Cerebellar nuclear complex (tissue), 1 donor: Measurements from ENCODE around the gene PRRG2.

ENCODE experiments used
- DNase-seq, 2 experiments: peaks; one replicate each; lab custom pipeline; 2025; lab: John Stamatoyannopoulos, UW

PRRG2 gene

DNA sequence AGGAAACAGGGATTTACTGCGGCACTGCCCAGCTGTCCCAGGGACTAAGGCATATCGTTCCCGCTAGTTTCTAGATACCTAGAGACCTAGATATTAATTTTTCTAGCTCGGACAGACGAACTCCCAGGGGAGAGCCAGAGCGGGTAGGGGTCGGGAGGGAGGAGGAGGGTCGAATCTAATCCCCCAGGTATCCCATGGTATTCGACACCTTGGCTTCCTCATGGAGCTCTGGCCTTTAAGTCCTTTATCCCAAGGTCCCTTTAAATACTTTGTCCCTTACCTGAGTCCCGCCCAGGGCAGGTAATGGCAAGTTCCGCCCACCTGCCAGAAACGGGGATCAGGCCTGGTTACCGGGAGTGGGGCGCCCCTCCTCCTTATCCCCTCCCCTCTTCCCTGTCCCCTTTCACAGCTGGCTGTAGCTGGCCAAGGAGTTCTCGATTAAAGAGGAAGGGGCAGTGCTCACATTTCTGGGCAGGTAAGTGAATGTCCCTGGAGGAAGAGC lies at the start of gene PRRG2:
PRRG2 (plus strand) TSS at position 310 of the 502 bp plus-strand sequence. CDS start 1,904 bp downstream, outside the sequence.
- no peak for DNase-seq

DNA sequence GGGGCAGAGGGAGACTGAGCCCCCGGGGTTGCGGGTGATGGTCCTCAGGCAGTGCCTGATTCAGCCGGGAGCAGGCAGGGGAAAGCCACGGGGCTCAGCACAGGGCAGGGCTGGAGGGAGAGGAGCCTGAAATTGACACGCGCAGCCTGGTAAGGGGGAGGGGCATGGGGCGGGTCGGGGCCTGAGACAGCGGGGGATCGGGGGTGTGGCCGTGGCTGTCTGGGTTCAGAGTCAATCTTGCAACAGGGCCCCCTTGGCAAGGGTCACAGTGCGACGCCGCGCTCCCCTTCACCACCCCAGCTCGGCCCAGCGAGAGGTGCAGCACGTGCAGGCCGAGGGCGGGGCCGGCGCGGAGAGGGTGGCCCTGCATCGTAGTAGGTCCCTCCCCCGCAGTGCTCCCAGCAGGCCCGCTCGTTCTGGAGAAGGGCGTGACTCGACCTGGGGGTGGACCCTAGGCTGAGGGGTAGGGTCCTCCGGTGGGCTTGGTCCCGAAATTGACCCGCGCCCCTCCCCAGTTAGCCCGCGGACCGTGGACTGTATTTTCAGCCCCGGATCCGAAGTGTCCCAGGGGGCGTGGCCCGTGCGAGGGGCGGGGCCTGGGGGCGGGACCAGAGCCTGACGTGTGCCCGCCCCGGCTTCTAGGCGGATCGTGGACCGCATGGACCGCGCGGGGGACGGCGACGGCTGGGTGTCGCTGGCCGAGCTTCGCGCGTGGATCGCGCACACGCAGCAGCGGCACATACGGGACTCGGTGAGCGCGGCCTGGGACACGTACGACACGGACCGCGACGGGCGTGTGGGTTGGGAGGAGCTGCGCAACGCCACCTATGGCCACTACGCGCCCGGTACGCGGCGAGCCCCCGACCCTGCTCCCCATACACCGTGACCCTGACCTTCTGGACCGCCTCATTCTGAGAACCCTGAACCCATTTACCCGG lies 47.3 kb upstream of the PRRG2 start:
- no peak for DNase-seq

DNA sequence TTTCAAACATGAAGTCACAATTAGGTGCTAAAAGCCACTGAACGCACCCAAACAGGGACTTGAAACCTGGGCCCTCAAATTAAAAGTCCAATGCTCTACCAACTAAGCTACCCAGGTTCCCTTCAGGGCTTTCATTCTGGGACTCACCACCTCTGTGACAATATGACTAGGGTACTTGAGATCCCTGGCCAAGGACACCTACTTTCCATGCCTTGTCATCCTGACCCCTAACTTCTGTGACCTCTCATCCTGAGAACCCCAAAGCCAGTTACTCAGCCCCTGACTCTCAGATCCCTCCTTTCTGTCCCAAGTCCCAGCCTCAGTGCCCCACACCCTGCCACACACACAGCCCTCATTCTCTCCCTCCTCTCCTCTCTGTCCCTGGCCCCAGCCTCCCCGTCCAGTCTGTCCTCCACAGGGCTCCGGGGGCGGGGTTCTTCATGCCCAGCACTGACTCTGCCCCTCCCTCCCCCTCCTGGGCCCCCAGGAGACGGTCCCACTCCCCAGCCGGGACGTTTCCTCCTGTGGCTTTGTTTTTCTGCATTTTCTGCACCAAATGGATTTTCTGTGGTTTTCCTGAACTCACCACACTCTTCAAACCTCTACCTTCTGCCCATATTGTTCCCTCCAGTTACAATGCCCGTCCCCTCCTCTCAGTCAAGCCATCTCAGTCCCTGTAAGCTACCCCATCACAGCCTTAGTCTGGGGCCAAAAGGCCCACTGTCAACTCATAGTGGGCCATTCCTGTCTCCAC lies 46.3 kb upstream of the PRRG2 start:
- no peak for DNase-seq

DNA sequence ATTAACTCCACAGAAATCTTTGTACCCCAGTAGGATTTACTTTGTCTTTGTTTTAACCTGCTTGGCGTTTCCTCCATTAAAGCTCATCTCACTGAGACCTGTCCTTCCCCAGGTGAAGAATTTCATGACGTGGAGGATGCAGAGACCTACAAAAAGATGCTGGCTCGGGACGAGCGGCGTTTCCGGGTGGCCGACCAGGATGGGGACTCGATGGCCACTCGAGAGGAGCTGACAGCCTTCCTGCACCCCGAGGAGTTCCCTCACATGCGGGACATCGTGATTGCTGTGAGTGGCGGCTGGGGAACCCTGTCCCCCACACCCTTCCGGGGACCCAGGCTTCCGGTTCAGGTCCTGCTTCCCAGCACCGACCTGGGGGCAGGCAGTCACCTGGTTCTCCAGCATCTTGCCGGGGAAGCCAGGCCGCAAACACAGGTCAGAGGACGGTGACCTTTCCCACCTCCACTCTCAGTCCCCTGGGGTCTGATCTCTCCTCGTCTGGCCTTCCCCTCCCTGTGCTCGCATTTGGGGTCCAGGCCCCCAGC lies 44.1 kb upstream of the PRRG2 start:
- no peak for DNase-seq

DNA sequence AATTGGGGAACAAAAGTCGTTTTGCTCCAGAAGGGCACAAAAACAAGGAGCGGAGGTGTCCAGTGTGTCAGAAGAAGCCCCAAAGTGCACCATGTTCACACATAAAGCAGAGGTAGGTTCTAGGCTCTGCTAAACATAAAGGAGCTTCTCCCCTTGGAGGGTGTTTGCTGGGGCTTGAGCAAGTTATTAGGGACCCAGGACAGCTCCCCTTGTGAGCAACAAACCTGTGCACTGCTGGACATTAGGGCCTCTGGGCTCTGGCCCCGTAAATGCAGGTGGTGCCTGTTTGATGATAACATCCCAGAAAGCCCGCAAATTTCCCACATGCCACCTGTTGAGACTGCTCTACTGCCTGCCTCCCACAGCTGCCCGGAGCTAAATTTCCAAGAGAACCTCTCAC lies 42.5 kb upstream of the PRRG2 start:
- DNase-seq = no peak

DNA sequence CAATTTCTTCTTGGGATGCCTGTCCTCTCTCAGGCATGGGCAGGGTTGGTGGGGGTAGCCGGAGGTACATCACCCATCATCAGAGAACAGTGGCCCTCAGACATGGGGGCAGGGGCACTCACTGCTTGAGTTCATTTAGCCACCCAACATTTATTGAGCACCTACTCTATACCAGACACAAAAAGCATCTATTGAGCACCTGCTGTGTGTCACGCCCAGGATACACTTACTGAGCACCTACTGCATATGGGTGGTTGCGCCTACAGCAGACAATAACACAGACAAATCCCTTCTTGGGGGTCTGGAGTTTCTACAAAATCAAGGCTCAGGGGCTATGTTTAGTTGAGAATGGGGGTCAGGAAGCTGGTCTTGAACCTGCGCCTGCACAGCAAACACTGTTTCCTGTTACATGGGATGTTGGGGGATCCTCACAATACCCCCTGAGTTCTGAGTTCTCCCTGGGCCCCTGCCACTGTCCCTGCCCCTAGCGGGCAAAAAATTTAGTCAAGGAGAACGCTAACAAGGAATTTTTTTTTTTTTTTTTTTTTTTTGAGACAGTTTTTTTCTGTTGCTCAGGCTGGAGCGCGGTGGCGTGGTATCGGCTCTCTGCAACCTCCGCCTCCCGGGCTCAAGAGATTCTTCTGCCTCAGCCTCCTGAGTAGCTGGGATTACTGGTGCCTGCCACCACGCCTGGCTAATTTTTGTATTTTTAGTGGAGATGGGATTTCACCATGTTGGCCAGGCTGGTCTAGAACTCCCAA lies 41.7 kb upstream of the PRRG2 start:
- DNase-seq = no peak

DNA sequence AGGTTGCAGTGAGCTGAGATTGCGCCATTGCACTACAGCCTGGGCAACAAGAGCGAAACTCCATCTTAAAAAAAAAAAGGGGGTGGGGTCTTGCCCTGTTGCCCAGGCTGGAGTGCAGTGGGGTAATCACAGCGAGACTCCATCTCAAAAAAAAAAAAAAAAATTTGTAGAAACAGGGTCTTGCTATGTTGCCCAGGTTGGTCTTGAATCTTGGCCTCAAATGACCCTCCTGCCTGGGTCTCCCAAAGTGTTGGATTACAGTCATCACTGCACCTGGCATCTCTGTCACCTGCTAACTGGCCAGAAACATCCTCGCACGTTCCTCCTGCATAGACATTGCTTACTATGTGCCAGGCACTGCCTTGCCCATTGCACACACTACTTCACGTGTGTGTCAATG lies 39.2 kb upstream of the PRRG2 start:
- DNase-seq = no peak

DNA sequence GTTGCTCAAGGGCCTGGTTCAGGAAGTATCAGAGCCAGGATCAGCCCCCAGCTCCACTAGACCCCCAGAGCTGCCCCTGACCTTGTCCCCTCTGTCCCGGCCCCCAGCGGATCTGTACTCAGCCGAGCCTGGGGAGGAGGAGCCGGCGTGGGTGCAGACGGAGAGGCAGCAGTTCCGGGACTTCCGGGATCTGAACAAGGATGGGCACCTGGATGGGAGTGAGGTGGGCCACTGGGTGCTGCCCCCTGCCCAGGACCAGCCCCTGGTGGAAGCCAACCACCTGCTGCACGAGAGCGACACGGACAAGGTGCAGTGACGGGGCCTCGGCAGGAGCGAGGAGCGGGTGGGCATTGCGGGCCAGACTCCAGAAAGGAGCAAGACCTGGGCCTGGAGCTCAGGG lies 38.7 kb upstream of the PRRG2 start:
- no peak for DNase-seq

DNA sequence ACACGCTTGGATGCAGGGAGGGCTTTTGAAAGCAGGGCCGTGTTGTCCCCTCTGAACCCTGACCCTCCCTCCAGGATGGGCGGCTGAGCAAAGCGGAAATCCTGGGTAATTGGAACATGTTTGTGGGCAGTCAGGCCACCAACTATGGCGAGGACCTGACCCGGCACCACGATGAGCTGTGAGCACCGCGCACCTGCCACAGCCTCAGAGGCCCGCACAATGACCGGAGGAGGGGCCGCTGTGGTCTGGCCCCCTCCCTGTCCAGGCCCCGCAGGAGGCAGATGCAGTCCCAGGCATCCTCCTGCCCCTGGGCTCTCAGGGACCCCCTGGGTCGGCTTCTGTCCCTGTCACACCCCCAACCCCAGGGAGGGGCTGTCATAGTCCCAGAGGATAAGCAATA lies 38.1 kb upstream of the PRRG2 start:
- no peak for DNase-seq

DNA sequence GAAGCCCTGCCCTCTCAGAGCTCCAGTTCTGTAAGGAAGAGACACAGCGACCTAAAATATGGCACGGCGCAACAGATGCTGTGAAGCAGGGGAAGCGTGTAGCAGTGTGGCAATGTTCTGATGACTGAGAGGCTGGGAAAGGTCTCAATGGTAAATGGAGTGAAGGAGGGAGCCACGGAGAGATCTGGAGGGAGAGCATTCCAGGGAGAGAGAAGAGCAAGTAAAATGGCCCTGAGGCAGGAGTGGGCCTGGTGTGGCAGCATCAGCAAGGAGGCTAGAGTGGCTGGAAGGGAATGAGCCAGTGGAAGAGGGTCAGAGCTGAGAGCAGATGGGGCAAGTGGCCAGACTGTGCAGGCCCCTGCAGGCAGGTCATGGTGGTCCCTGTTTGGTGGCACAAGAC lies 37.0 kb upstream of the PRRG2 start:
- DNase-seq = no peak

DNA sequence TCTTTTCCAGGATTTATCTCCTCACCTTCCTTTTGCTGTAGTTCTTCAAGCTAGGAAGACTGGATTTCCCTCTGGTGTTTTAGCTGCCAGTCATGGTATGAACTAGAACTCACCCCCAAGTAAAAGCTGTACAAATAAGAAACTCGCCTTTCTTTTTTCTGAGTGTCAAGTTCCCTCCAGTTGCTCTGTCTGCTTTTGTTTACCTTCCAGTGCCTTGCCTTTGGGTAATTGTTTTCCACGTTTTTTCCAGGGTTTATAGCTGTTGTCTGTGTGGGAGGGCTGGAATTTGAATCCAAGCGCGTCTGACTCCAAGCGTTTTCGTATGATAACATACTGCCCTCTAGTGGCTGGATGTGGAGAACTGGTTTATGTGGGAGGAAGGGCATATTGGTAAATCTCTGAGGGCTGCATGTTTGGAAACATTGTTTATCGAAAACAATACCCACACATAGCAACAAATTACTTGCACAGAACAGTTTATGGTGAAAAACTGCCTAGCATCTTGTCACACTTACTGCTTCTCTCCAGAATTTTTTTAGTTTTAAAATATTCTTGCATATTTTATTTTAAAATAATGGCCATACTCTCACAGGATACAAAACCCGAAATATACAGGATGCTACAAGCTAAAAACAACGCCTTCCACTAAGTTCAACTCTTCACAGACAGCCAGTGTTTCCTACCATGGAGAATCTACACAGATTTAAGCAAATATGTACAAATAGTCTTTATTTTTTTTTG lies 34.1 kb upstream of the PRRG2 start:
- DNase-seq = peak in 1 of 2 experiments; percentile 68

DNA sequence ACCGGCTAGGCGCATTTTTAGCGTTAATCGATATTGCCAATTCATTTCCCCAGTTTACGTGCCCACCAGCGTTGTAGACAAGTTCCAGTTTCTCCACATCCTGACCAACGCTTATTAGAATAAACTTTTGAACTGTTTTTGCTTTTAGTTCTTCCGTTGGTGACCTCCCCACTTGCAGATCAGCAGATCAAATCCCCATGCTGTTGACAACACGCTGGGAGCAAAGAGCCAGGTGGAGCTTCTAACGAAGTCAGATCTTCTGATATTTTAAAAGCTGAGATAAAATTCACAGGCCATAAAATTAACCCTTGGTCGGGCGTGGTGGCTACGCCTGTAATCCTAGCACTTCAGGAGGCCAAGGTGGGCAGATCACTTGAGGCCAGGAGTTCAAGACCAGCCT lies 32.1 kb upstream of the PRRG2 start:
- DNase-seq = no peak

DNA sequence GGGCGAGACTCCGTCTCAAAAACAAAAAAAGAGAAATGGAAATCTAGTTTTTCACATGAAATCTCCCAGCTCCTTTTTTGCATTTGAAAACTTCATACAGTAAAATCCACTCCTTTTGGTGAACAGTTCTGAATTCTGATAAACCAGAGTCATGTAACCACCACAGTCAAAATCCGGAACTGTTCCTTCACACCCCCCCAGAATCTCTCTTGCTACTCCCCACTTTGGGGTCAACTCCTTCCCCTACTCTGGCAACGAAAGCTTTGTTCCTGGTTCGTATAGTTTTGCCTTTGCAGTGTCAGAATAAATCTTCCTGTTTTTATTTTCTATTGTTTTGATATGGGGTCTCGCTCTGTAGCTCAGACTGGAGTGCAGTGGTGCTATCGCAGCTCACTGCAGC lies 29.6 kb upstream of the PRRG2 start:
- DNase-seq = no peak

DNA sequence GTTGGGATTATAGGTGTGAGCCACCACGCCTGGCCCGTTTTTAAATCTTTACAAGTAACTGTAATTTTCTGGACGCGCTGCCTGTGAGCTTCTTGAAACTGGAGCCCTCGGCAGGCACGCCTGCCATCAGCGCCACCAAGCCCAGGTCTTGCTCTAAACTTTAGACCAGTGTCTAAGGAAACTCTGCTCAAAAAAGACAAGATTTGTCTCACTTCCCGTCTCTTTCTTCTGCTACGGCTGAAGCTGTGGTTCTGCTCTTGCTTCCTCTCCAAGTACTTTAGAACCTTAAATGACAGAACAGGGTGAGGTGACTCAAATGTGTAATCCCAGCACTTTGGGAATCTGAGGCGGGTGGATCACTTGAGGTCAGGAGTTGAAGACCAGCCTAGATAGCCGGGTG lies 28.4 kb upstream of the PRRG2 start:
- no peak for DNase-seq

DNA sequence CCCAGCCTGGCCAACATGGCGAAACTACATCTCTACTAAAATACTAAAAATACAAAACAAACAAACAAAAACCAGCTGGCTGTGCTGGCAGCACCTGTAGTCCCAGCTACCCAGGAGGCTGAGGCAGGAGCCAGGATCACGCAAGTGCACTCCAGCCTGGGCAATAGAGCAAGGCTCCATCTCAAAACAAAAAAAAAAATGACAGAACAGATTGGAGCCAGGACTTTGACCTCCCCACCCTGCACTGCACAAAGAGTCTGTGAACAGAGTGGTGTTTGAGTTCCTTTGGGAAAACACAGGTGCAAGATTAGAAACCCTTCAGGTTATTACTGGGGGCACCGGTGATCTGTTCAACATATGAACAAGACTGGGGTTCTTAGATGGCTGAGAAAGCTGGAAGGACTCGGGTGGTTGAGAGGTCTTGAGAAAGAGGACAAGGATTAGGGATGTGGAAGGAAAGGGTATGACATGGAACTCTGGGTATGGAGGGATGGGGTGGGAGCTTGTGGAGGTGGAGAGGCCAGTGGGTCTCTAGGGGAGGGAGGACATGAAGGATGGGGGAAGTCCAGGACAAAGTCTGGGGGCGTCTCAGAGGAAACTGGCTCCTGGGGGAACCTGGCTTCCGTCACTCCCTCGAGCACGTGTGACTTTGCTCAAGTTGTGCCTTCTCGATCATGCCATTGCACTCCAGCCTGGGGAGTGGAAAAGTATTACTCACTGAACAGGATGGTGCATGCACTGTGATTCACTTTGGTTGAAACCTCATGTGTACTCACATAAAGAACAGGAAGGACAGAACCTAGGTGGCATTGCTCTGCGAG lies 27.5 kb upstream of the PRRG2 start:
- no peak for DNase-seq

DNA sequence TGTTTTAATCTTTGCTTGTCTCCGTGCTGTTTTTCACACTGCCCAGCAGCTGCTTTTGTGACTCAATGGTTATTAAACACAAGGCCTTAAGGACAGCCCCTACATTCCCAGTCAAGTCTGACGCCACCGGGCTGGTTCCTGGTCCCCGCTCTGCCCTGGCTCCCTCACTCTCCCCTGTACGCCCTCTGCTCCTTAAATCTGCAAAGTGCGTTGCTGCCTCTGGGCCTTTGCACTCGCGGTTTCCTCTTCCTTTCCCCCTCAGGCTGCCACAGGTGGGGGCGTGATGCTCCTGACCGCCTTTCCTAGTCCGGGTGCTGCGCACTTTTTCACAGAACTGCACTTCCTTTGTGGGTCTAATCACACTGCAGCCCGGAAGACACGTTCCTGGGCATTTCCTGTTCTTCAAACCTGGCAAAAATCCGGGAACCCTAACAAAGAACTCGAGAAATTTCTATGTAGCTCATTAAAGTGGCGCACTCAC lies 26.4 kb upstream of the PRRG2 start:
- DNase-seq = no peak

DNA sequence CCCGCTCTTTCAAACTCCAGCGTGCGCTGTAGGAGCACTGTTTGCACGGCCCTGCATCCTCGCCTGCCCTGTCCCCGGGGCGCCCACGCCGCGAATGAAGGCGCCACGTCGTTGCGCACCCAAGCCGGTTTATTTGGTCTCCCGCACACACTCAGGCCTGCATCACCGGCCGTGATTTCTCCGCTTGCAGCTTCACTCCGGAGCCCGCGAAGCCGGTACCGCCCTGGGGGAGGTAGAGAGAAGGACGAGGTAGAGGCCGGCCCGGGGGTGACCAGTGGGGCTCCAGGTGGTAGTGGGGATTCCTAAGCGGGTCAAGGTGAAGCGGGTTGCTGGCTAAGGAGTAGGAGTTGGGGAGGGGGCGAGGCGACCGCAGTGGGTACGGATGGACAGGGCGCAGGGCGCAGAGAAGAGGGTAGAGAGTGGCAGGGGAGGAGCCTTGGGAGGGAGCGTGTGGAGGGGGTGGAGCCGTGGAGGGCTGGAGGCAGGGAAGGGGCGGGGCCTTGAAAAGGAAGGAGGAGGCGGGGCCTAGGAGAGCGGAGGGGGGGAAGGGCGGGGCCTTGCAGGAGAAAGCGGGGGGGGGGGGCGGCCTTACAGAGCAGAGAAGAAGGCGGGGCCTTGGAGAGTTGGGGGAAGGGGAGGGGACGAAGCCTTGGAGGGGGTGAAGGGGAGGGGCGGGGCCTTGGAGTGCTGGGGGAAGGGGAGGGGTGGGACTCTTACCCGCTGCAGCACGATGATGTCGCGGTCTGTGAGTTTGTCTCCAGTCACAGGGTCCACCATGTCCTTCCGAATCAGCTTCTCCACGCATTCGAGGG lies 25.3 kb upstream of the PRRG2 start:
- DNase-seq = no peak

DNA sequence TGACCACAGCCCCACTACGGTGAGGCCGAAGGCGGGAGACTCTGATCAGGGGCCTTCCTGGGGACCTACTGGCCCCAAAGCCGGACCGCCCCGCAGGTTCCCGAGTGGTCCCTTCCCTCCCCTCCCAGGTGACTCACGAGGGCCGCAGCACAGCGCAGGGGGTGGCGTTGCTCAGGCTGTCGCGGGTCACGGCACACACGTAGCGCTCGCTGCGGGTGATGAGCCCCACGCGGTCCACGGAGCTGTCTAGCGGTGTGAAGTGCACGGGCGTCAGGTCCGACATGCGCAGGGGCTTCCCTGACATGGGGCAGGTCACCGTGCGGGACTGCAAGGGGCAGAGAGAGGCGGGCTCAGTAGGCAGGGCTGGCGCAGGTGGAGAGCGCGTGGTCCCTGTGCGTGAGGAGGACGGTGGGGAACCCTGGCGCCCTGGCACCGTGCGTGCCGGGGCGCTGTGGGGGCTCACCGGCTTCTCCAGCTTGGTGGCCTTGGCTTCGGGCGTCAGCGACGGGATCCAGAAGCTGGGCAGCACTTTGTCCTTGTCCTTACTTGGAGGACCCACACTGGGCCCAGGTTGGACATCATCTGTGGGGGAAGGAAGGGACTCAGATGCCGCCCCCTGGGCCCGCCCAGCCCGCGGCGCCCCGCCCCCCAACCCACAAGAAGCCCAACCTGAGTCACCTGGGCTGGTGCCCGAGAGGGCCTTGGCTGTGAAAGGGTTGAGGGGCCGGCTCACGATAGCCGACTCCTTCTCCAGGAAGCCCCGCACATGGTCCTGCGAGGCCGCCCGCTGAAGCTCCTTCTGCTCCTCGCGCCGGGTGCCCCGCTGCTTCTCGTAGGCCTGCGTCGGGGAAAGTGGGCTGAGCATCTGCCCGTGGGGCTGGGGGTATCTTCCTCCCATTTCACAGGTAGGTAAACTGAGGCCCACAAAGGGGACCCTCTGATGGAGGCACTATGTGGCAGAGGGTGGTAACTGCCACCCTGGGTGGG lies 24.4 kb upstream of the PRRG2 start:
- no peak for DNase-seq
